Activated naive CD4-positive, alpha-beta T cell treated with anti-CD3 and anti-CD28 coated beads, Interleukin-2, amount 50 U/mL, for 24 hours (primary cell): Measurements from ENCODE around the gene SPATA1.

Experiments used
- H3K27ac Mint-ChIP-seq: one replicate; pipeline ENCODE4 v1.8.0; 2021; ENCODE audit warnings: mild to moderate bottlenecking, mixed read lengths
- H3K27me3 Mint-ChIP-seq: one replicate; pipeline ENCODE4 v1.8.0; 2021; ENCODE audit warnings: mixed read lengths
- H3K36me3 Mint-ChIP-seq: one replicate; pipeline ENCODE4 v1.8.0; 2021; ENCODE audit warnings: mixed read lengths
- H3K4me1 Mint-ChIP-seq: one replicate; pipeline ENCODE4 v1.8.0; 2021; ENCODE audit warnings: mixed read lengths
- H3K4me3 Mint-ChIP-seq: one replicate; pipeline ENCODE4 v1.8.0; 2021; ENCODE audit warnings: mild to moderate bottlenecking, mixed read lengths
- H3K9me3 Mint-ChIP-seq: one replicate; pipeline ENCODE4 v1.8.0; 2021; ENCODE audit warnings: mixed read lengths

The SPATA1 gene, protein sequence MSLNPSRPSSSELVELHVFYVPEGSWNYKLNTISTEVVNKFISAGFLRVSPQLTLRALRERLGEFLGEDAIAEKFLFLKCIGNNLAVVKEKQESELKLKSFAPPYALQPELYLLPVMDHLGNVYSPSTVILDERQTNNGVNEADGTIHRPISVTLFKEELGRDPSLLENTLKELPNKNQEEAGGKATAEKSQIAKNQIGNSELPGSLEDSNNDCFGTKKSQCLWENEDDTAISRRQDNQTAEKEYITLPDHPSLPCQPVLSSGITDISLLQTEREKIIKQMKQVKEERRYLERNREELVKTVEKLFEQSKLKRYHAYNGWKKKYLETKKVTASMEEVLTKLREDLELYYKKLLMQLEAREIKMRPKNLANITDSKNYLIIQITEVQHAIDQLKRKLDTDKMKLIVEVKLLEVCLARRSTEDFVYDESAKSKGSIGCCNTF

DNA sequence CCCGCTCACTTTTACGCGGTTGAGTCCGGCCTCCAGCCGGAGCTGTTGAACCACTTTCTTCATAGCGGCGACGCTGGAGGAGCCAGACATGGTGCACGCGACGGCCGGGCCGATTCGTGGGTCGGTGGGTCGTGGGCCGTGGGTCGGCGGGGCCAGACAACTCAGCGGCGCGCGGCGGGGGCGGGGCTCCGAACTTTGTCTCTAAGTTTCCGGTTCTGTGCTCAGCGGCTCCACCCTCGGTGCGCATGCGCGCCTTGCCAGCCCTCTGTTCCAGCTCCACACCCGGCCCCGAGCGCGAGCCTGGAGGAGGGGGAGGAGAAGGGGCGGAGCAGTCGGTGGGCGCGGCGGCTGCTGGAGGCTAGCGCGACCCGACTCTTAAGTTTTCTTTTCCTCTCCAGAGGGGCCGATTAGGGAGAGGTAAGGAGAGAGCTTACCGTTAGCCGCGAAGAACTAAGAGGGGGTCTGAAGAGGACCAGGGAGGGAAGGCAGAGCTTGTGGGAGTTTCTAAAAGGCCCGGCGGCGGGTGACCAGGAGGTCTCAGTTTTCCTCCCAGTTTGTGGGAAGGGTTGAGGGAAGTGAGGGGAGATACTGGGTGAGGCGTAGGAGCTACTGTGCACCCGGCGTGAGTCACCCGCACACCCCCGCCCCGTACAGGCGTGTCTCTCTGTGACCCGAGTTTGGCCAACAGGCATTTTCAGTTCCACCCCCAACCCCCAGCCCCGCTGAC, at the start of gene SPATA1, which contains the start of gene GNG5:
Gene SPATA1 (plus strand): TSS at position 385 of the 727 bp plus-strand sequence. CDS start 9,974 bp downstream, outside the sequence.
Gene GNG5 (minus strand): TSS at position 580 of the 727 bp plus-strand sequence. CDS start 490 bp downstream, at position 90.
- peak within 1 kb of the TSS; percentile 99 for H3K27ac Mint-ChIP-seq
- H3K36me3 Mint-ChIP-seq = peaks cover 18% of the 10 kb centered on the region
- H3K4me3 Mint-ChIP-seq = peak within 1 kb of the TSS; percentile 96
- H3K27me3 Mint-ChIP-seq = no peaks in the 10 kb centered on the region
- H3K9me3 Mint-ChIP-seq = peaks cover 6% of the 10 kb centered on the region
- H3K4me1 Mint-ChIP-seq = peaks cover 50% of the 10 kb centered on the region

DNA sequence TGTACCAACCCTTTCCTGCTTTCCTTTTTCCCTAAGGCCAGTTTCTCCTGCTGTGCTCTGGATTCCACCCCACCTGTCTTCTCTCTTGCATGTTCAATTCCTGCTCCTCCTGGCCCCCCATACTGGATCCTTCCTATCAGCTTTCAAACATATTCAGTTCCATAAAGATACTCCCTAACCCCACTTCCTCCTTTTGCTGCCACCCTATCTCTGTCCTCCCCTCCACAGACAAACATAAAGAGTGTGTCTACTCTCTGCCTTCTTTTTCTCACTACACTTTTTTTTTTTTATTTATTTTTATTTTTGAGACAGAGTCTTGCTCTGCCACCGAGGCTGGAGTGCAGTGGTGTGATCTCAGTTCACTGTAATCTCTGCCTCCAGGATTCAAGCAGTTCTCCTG, 44.1 kb upstream of the SPATA1 start:
- H3K9me3 Mint-ChIP-seq = no peaks in the 10 kb centered on the region
- H3K27ac Mint-ChIP-seq = no peak overlapping the region
- H3K4me1 Mint-ChIP-seq = no peaks in the 10 kb centered on the region
- H3K36me3 Mint-ChIP-seq = peaks cover 2% of the 10 kb centered on the region
- H3K4me3 Mint-ChIP-seq = no peak overlapping the region
- H3K27me3 Mint-ChIP-seq = peaks cover 16% of the 10 kb centered on the region

DNA sequence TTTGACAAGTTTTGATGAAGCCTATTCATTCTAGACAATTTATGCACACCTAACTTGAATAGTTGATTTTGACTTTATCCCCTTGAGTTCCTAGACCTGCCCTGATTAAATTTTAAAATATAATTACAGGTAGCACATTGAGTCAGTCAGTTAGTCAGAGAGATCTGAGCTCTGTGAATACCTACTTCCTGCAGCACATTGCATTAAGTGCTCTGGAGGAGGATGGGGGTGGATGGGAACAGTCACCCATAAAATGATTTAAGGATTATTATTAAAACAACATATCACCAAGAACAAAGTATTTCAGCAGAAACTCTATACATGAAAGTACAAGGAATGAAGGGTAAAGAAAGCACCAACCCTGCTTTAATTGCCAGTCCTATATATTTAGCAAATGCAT, 38.9 kb upstream of the SPATA1 start:
- Mint-ChIP-seq H3K27ac (no peak overlapping the region), H3K27me3 (peaks cover 46% of the 10 kb centered on the region), H3K4me1 (no peaks in the 10 kb centered on the region), H3K4me3 (no peak overlapping the region), H3K9me3 (no peaks in the 10 kb centered on the region), H3K36me3 (peaks cover 2% of the 10 kb centered on the region)

- peaks cover 12% of the 10 kb centered on the region for H3K36me3 Mint-ChIP-seq
- H3K4me3 Mint-ChIP-seq = no peak overlapping the region
- no peak overlapping the region for H3K27ac Mint-ChIP-seq
- H3K4me1 Mint-ChIP-seq = peaks cover 20% of the 10 kb centered on the region
- H3K27me3 Mint-ChIP-seq = peaks cover 36% of the 10 kb centered on the region
- H3K9me3 Mint-ChIP-seq = peaks cover 15% of the 10 kb centered on the region
These were observed 30.0 kb upstream of the SPATA1 start for GRCh38 chr1:84476225-84476624.

DNA sequence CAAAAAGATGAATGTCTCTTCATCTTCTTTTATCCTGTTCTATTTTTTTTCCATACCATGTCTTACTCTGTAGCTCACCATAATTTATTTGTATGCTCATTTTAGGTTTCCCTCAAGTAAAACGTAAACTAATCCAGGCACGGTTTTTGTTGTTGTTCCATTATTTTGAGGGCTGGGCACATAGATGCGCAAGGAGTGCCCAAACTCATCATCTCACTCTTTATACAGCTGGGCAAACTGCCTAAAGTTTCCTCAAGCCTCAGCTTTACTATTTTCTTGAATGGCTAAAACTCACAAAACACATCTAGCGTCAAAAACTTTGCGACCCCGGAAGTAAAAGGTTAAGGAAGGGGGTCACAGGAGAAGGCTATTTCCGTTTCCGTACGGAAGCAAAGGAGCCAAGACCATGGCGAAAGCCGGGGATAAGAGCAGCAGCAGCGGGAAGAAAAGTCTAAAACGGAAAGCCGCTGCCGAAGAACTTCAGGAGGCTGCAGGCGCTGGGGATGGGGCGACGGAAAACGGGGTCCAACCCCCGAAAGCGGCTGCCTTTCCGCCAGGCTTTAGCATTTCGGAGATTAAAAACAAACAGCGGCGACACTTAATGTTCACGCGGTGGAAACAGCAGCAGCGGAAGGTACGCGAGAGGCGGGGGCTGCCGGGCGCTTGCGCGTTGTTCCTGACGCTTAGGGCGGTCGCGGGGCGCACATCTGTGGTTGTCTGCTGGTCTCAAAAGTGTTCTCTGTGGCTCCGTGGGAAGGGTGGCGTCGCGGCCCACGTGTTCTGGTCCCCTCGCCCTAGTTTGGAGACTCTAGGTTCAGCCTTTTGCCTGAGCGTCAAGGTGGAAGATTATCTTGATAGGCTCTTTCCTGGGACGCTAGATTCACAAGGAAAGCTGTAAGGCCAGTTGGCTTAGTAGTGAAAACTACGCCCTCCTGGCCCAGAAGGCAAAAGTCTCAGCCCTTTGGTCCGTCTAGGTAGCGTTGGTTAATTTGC, 27.0 kb upstream of the SPATA1 start, which contains the start of gene RPF1:
Gene RPF1 (plus strand): TSS at position 391 of the 993 bp plus-strand sequence. CDS start 16 bp downstream, at position 407.
- peak within 1 kb of the TSS; percentile 100 for H3K4me3 Mint-ChIP-seq
- H3K9me3 Mint-ChIP-seq = peaks cover 15% of the 10 kb centered on the region

GRCh38 chr1:84479998-84480397, 26.2 kb upstream of the SPATA1 start:
- H3K27ac Mint-ChIP-seq = peak overlapping the region; percentile 98
- H3K36me3 Mint-ChIP-seq = peaks cover 30% of the 10 kb centered on the region
- peaks cover 12% of the 10 kb centered on the region for H3K27me3 Mint-ChIP-seq

More for the DNA sequence above, 27.0 kb upstream of the SPATA1 start, which contains the start of gene RPF1:
- Mint-ChIP-seq H3K36me3 (peaks cover 28% of the 10 kb centered on the region), H3K4me1 (peaks cover 45% of the 10 kb centered on the region), H3K27me3 (peaks cover 18% of the 10 kb centered on the region), H3K27ac (peak within 1 kb of the TSS; percentile 98)

DNA sequence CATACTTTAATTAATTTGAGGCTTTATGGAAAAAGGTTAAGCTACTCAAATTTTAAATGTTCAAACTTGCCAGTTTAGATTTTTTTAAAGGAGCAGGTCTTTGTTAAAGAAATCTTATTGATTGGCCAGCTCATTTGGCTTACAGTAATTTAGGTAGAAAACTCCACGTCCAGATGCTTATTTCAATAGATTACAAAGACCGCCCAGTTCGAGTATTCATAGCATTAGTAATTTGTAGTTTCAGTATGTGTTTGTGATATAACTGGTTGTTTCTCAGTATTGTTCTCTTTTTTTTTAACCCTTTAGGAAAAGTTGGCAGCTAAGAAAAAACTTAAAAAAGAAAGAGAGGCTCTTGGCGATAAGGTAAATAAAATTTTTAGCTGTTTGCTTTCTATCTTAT, 25.5 kb upstream of the SPATA1 start:
- Mint-ChIP-seq H3K27me3 (peaks cover 9% of the 10 kb centered on the region), H3K36me3 (peaks cover 32% of the 10 kb centered on the region), H3K4me3 (peak overlapping the region; percentile 100), H3K9me3 (peaks cover 16% of the 10 kb centered on the region), H3K27ac (no peak overlapping the region), H3K4me1 (peaks cover 49% of the 10 kb centered on the region)

More at GRCh38 chr1:84479998-84480397, 26.2 kb upstream of the SPATA1 start:
- H3K4me3 Mint-ChIP-seq = peak overlapping the region; percentile 100
- peaks cover 47% of the 10 kb centered on the region for H3K4me1 Mint-ChIP-seq
- peaks cover 15% of the 10 kb centered on the region for H3K9me3 Mint-ChIP-seq

GRCh38 chr1:84481317-84481716, 24.9 kb upstream of the SPATA1 start:
- Mint-ChIP-seq H3K27ac (peak overlapping the region; percentile 49), H3K27me3 (peaks cover 5% of the 10 kb centered on the region), H3K4me1 (peaks cover 55% of the 10 kb centered on the region), H3K9me3 (peaks cover 21% of the 10 kb centered on the region), H3K36me3 (peaks cover 38% of the 10 kb centered on the region), H3K4me3 (peak overlapping the region; percentile 53)

- no peaks in the 10 kb centered on the region for H3K27me3 Mint-ChIP-seq
- H3K4me1 Mint-ChIP-seq = peaks cover 55% of the 10 kb centered on the region
- peaks cover 28% of the 10 kb centered on the region for H3K36me3 Mint-ChIP-seq
- H3K4me3 Mint-ChIP-seq = no peak overlapping the region
- peaks cover 6% of the 10 kb centered on the region for H3K9me3 Mint-ChIP-seq
- H3K27ac Mint-ChIP-seq = no peak overlapping the region
These were observed 18.1 kb upstream of the SPATA1 start for GRCh38 chr1:84488107-84488506.

DNA sequence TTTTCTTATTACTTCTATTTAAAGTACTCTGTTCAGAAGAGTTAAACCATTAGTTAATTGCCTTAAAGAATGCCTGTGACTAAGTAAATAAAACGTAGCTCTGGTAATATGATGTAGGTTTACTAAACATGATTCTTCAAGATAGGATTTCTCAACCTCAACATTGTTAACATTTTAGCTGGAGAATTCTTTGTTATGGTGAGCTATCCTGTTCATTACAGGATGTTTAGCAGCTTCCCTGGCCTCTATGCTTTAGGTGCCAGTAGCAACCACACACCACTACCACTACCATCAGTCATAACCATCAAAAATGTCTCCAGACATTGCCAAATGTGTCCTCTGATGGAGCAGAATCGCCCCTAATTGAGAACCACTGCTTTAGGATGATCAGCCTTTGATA, 16.4 kb upstream of the SPATA1 start:
- Mint-ChIP-seq H3K27me3 (no peaks in the 10 kb centered on the region), H3K9me3 (peaks cover 6% of the 10 kb centered on the region), H3K36me3 (peaks cover 25% of the 10 kb centered on the region), H3K27ac (no peak overlapping the region), H3K4me3 (no peak overlapping the region), H3K4me1 (peaks cover 52% of the 10 kb centered on the region)

GRCh38 chr1:84492726-84493125, 13.5 kb upstream of the SPATA1 start:
- no peaks in the 10 kb centered on the region for H3K27me3 Mint-ChIP-seq
- H3K4me1 Mint-ChIP-seq = peaks cover 37% of the 10 kb centered on the region
- H3K4me3 Mint-ChIP-seq = no peak overlapping the region
- H3K36me3 Mint-ChIP-seq = peaks cover 20% of the 10 kb centered on the region
- no peak overlapping the region for H3K27ac Mint-ChIP-seq
- H3K9me3 Mint-ChIP-seq = no peaks in the 10 kb centered on the region

- Mint-ChIP-seq H3K4me1 (peaks cover 38% of the 10 kb centered on the region), H3K36me3 (peaks cover 24% of the 10 kb centered on the region), H3K27me3 (no peaks in the 10 kb centered on the region), H3K9me3 (no peaks in the 10 kb centered on the region), H3K4me3 (no peak overlapping the region), H3K27ac (peak overlapping the region; percentile 47)
These were observed 12.4 kb upstream of the SPATA1 start for GRCh38 chr1:84493747-84494146.

DNA sequence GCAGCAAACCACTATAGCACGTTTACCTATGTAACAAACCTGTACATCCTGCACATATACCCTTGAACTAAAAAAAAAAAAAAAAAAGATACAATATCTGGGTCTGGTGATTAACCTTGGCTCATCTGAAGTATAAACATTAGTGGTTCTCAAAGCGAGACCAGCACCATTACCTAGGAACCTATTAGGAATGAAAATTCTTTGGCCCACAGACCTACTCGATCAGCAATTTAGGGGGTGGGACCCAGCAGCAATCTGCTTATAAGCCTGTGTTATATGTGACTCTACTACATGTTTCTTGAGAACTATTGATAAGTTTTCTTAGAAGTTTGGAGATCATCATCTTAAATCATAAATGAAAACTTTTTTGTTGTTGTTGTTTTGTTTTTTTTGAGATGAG, 9.7 kb upstream of the SPATA1 start:
- Mint-ChIP-seq H3K9me3 (no peaks in the 10 kb centered on the region), H3K27ac (no peak overlapping the region), H3K4me1 (peaks cover 40% of the 10 kb centered on the region), H3K36me3 (peaks cover 15% of the 10 kb centered on the region), H3K4me3 (no peak overlapping the region), H3K27me3 (no peaks in the 10 kb centered on the region)

GRCh38 chr1:84497631-84498275, 8.4 kb upstream of the SPATA1 start:
- Mint-ChIP-seq H3K9me3 (no peaks in the 10 kb centered on the region), H3K27me3 (no peaks in the 10 kb centered on the region), H3K27ac (peak overlapping the region; percentile 59), H3K36me3 (peaks cover 17% of the 10 kb centered on the region), H3K4me1 (peaks cover 50% of the 10 kb centered on the region), H3K4me3 (no peak overlapping the region)
